NB4 (cell line): Measurements from ENCODE around the gene ADAMTSL1.

Experiments used
- DNase-seq: peaks from one replicate; pipeline ENCODE4 v3.0.0; 2010; ENCODE audit warnings: low read depth
- H3K4me3 ChIP-seq: one replicate; pipeline ENCODE4 v1.5.1; 2011; ENCODE audit warnings: mild to moderate bottlenecking, low read depth, low read length, moderate library complexity
- CTCF ChIP-seq: IDR thresholded peaks from one replicate; pipeline ENCODE4 v1.5.1; 2012; ENCODE audit warnings: low read depth, low read length
- MAX ChIP-seq: IDR thresholded peaks from 2 replicates; pipeline ENCODE4 v1.6.1; 2011; ENCODE audit warnings: low read depth, low read length
- MYC ChIP-seq: IDR thresholded peaks from 2 replicates; pipeline ENCODE4 v1.6.1; 2011; ENCODE audit warnings: low read depth, low read length
- POLR2A ChIP-seq: IDR thresholded peaks from 2 replicates; pipeline ENCODE4 v1.6.1; 2011; ENCODE audit warnings: mild to moderate bottlenecking; ENCODE audit not compliant: insufficient read length; ENCODE audit errors: extremely low read depth

Gene ADAMTSL1

GRCh38 chr9:18629136-18629535 lies 155.2 kb downstream of the ADAMTSL1 start:
- H3K4me3 ChIP-seq = no peak overlapping the region
- TF ChIP-seq MAX (no peak), POLR2A (no peak), MYC (no peak), CTCF (no peak)
- DNase-seq = no peak

- TF ChIP-seq CTCF (no peak), MYC (no peak), MAX (no peak), POLR2A (no peak)
- no peak overlapping the region for H3K4me3 ChIP-seq
- DNase-seq = no peak
These were observed 158.9 kb downstream of the ADAMTSL1 start for GRCh38 chr9:18632632-18633403.

- no peak overlapping the region for H3K4me3 ChIP-seq
- no peak for DNase-seq
- TF ChIP-seq POLR2A (no peak), MAX (no peak), MYC (no peak), CTCF (no peak)
These were observed 162.8 kb downstream of the ADAMTSL1 start for GRCh38 chr9:18636781-18637180.

- TF ChIP-seq MAX (no peak), MYC (no peak), POLR2A (no peak), CTCF (no peak)
- no peak overlapping the region for H3K4me3 ChIP-seq
- no peak for DNase-seq
These were observed 164.7 kb downstream of the ADAMTSL1 start for GRCh38 chr9:18638371-18639249.

GRCh38 chr9:18639911-18640310 lies 166.0 kb downstream of the ADAMTSL1 start:
- no peak overlapping the region for H3K4me3 ChIP-seq
- no peak for DNase-seq
- TF ChIP-seq CTCF = no peak
- TF ChIP-seq POLR2A = no peak
- no peak for TF ChIP-seq MYC
- no peak for TF ChIP-seq MAX
